ENCODE measurements around the gene SH2D7. TPM values are rescaled to one million over a fixed set of nuclear protein-coding genes. Genes with fewer than 3 reads are reported as not detected.

Gene SH2D7
- total and polyA plus RNA-seq, 2 experiments from 2014 or later, result 0.31 TPM; not detected in 1

- TF ChIP-seq POLR2AphosphoS5 (IDR thresholded peaks at IDR 0.05; ENCODE audit: low read depth) (no peak), NANOG (IDR thresholded peaks at IDR 0.05; ENCODE audit: borderline replicate concordance) (no peak), JUNB (IDR thresholded peaks at IDR 0.05; ENCODE audit: unreplicated experiment) (no peak), EZH2phosphoT487 (IDR thresholded peaks at IDR 0.05; ENCODE audit: unreplicated experiment) (no peak), ZNF331 (CRISPR knock-in tag; IDR thresholded peaks at IDR 0.05; ENCODE audit: low read depth) (no peak), CREB1 (CRISPR knock-in tag; IDR thresholded peaks at IDR 0.05; ENCODE audit: low read depth) (no peak), ETS1 (IDR thresholded peaks at IDR 0.05) (no peak), EZH2 (IDR thresholded peaks at IDR 0.05; ENCODE audit: low read depth, unreplicated experiment) (no peak), REST (IDR thresholded peaks at IDR 0.05; ENCODE audit: unreplicated experiment) (no peak), ZNF114 (CRISPR knock-in tag; IDR thresholded peaks at IDR 0.05) (no peak), ZNF462 (CRISPR knock-in tag; IDR thresholded peaks at IDR 0.05) (no peak), CTCF (conservative IDR thresholded peaks at IDR 0.05; ENCODE audit: low read depth in 2 of 2) (no peak), STAT1 (IDR thresholded peaks at IDR 0.05; ENCODE audit: unreplicated experiment) (no peak)
- Histone ChIP-seq H3K9me2 (ENCODE audit: insufficient read depth) (no peaks in the 10 kb centered on the region), H3K27ac (ENCODE audit: low read depth) (no peak overlapping the region), H3K79me2 (replicated peaks; ENCODE audit: insufficient read depth) (peaks cover 12% of the 10 kb centered on the region), H4K20me1 (replicated peaks; ENCODE audit: insufficient read depth) (no peaks in the 10 kb centered on the region), H2AFZ (no peak overlapping the region), H3K27me3 (ENCODE audit: insufficient read depth) (no peaks in the 10 kb centered on the region), H3K4me2 (no peak overlapping the region), H3K4me1 (ENCODE audit: insufficient read depth) (peaks cover 29% of the 10 kb centered on the region), H3F3A (replicated peaks; ENCODE audit: low read depth) (no peaks in the 10 kb centered on the region), H3K36me3 (ENCODE audit: insufficient read depth) (no peaks in the 10 kb centered on the region), H3K4me3 (no peak overlapping the region)
- Mint-ChIP-seq H3K27me3 (ENCODE audit: insufficient read depth, low read depth, poor library complexity) (no peaks in the 10 kb centered on the region), H3K9me3 (no peaks in the 10 kb centered on the region), H3K27ac (no peak overlapping the region), H3K36me3 (ENCODE audit: low read depth) (no peaks in the 10 kb centered on the region), H3K4me3 (no peak overlapping the region), H3K4me1 (peaks cover 17% of the 10 kb centered on the region)
- DNase-seq (ENCODE audit: low spot score), result no peak
- ATAC-seq, result no peak
Measured at GRCh38 chr15:78050826-78051225, 41.5 kb upstream of the SH2D7 start.
